Stomach (tissue), 9 donors: ENCODE results near the gene TLR5. TPM values are rescaled to one million over a fixed set of nuclear protein-coding genes. Genes with fewer than 3 reads are reported as not detected.
A peak's percentile ranks its signal among the peaks of the same experiment; 100 is the strongest.

Experiments
- DNase-seq, 2 donors: peaks; one replicate each; pipeline versions ENCODE4 v3.0.0 to v3.0.0-alpha.2; 2013 to 2019
- H3K27ac ChIP-seq, 5 donors: fragments of 200-600 bp in 4 of 5; sonication (generic) in 4 of 5; one replicate each; pipeline ENCODE4 v1.5.1; 2013 to 2019; ENCODE audit warnings: mild to moderate bottlenecking in 1 of 5, moderate library complexity in 1 of 5
- H3K27me3 ChIP-seq, 3 donors: fragments of 200-600 bp; sonication (generic); one replicate each; pipeline ENCODE4 v1.5.1; 2017 to 2019; ENCODE audit warnings: mixed run types in 1 of 3
- H3K36me3 ChIP-seq, 4 donors: fragments of 200-600 bp; sonication (generic); 1 replicate in 3 of 4; 2 replicates in 1 of 4; pipeline ENCODE4 v1.5.1; 2016 to 2019
- H3K4me1 ChIP-seq, 4 donors: fragments of 200-600 bp; sonication (generic); one replicate each; pipeline ENCODE4 v1.5.1; 2016 to 2019
- H3K4me3 ChIP-seq, 4 donors: fragments of 200-600 bp; sonication (generic) in 3 of 4; one replicate each; pipeline ENCODE4 v1.5.1; 2016 to 2019; ENCODE audit warnings: mild to moderate bottlenecking in 1 of 4
- H3K9me3 ChIP-seq, 4 donors: fragments of 200-600 bp; sonication (generic); one replicate each; pipeline ENCODE4 v1.5.1; 2016 to 2019
- CTCF ChIP-seq, 7 experiments: fragments of 450-650 bp in 4 of 7; fragments of 200-600 bp in 3 of 7; sonication (generic) in 3 of 7; IDR thresholded peaks; one replicate each; pipeline ENCODE4 v1.5.1; 2016 to 2019; ENCODE audit warnings: antibody characterized with exemption in 7 of 7, control low read depth in 2 of 7, mild to moderate bottlenecking in 1 of 7
- EP300 ChIP-seq: sonication (generic); formaldehyde crosslinking; IDR thresholded peaks from one replicate; pipeline ENCODE4 v1.6.1; 2017; ENCODE audit warnings: antibody characterized with exemption
- POLR2A ChIP-seq, 4 donors: fragments of 450-650 bp; IDR thresholded peaks; one replicate each; pipeline ENCODE4 v1.6.1; 2016; ENCODE audit warnings: antibody characterized with exemption in 4 of 4, control low read depth in 2 of 4, mild to moderate bottlenecking in 1 of 4, moderate library complexity in 1 of 4
- POLR2AphosphoS5 ChIP-seq, 3 donors: sonication (generic); formaldehyde crosslinking; IDR thresholded peaks; one replicate each; pipeline ENCODE4 v1.6.1; 2016; ENCODE audit warnings: antibody characterized with exemption in 3 of 3
- WGBS, 5 donors: extraction: QIAGEN DNeasy Blood & Tissue Kit in 3 of 5; methylation state at CpG; one replicate each; pipeline versions ENCODE4 v1.1.5 to v1.1.7; 2013 to 2018; 5-methylcytosine and 5-hydroxymethylcytosine counted together
- intact Hi-C: fragments of 100-400 bp; cut with DNase I; formaldehyde crosslinking; loops from one replicate; pipeline ENCODE4 v1.15.1; 2023; ENCODE audit warnings: low total_unique reads
- polyA plus RNA-seq, 3 donors: library from polyadenylated mRNA; stranded (reverse); fragments of 200-250 nt; gene quantifications; one replicate each; pipeline ENCODE4 v1.2.3, GENCODE V29; 2013
- total RNA-seq, 5 donors: library from RNA; depleted of rRNA; stranded (reverse); fragments of >200 nt; gene quantifications; one replicate each; pipeline versions ENCODE4 v1.1.0 to v1.2.3, GENCODE V29; 2014 to 2016
- donor health status: healthy with polysubstance abuse.
- donor health status: Bipolar disorder and iron deficiency.
- donor health status: healthy.

The TLR5 gene
- total and polyA plus RNA-seq, 8 donors, result 0.46 to 25.9 (median 4.0) TPM; not detected in 1

- no peak for DNase-seq
- H3K9me3 ChIP-seq, result no peaks in the 10 kb centered on the region
- H3K27ac ChIP-seq, result peak overlapping the region in 4 of 5 donors; percentile 70 to 85 (median 76)
- intact Hi-C loops, result loop anchor here (10.0 kb wide), 1 partner anchor 551 kb away; no protein-coding TSS in a partner anchor
- TF ChIP-seq POLR2AphosphoS5 (IDR thresholded peaks at IDR 0.05), result no peak
- no peak for TF ChIP-seq POLR2A (IDR thresholded peaks at IDR 0.05)
- peak in 2 of 7 experiments; percentile 95 to 96 for TF ChIP-seq CTCF (IDR thresholded peaks at IDR 0.05)
- TF ChIP-seq EP300, result no peak
- WGBS, 5 donors, result 31 to 37% (median 33%) methylated on average over 14 to 15 of the region's 15 CpGs
- H3K27me3 ChIP-seq, result no peaks in the 10 kb centered on the region
- H3K4me1 ChIP-seq, result peaks cover 7 to 64% (median 47%) of the 10 kb centered on the region in 4 donors
- H3K4me3 ChIP-seq, result peak overlapping the region; percentile 32 to 44 (median 38)
- H3K36me3 ChIP-seq, result peaks cover 0 to 13% (median 0%) of the 10 kb centered on the region in 4 donors
These were observed 9.7 kb downstream of the TLR5 start for GRCh38 chr1:223133306-223133823.

GRCh38 chr1:223129229-223129901 lies 13.7 kb downstream of the TLR5 start:
- intact Hi-C loops, result no loop called here
- H3K9me3 ChIP-seq, result no peaks in the 10 kb centered on the region
- 29 to 66% (median 34%) methylated on average over 10 to 37 of the region's 37 CpGs for WGBS, 5 donors
- peak overlapping the region in 3 of 4 donors; percentile 12 to 29 (median 25) for H3K4me3 ChIP-seq
- peaks cover 0 to 13% (median 0%) of the 10 kb centered on the region in 4 donors for H3K36me3 ChIP-seq
- H3K27me3 ChIP-seq, result no peaks in the 10 kb centered on the region
- peaks cover 0 to 25% (median 19%) of the 10 kb centered on the region in 4 donors for H3K4me1 ChIP-seq
- peak; percentile 72 to 88 for DNase-seq
- TF ChIP-seq EP300 (no peak), CTCF (IDR thresholded peaks at IDR 0.05) (peak in 5 of 7 experiments; percentile 41 to 84 (median 72))
- H3K27ac ChIP-seq, result no peak overlapping the region

GRCh38 chr1:223126741-223127140 lies 16.3 kb downstream of the TLR5 start:
- TF ChIP-seq CTCF (IDR thresholded peaks at IDR 0.05), result no peak
- Histone ChIP-seq H3K4me3 (no peak overlapping the region), H3K9me3 (no peaks in the 10 kb centered on the region), H3K4me1 (peaks cover 7 to 21% (median 12%) of the 10 kb centered on the region in 4 donors), H3K36me3 (peaks cover 0 to 12% (median 0%) of the 10 kb centered on the region in 4 donors), H3K27me3 (no peaks in the 10 kb centered on the region), H3K27ac (no peak overlapping the region)
- WGBS, 5 donors, result 100% methylated on average over 1 of the region's 1 CpG
- no peak for DNase-seq
- intact Hi-C loops, result no loop called here

- intact Hi-C loops, result no loop called here
- no peak for DNase-seq
- peaks cover 0 to 2% (median 0%) of the 10 kb centered on the region in 4 donors for H3K36me3 ChIP-seq
- H3K27me3 ChIP-seq, result no peaks in the 10 kb centered on the region
- peaks cover 7 to 21% (median 12%) of the 10 kb centered on the region in 4 donors for H3K4me1 ChIP-seq
- H3K4me3 ChIP-seq, result no peak overlapping the region
- no peaks in the 10 kb centered on the region for H3K9me3 ChIP-seq
- TF ChIP-seq EP300 (no peak), CTCF (IDR thresholded peaks at IDR 0.05) (no peak), POLR2AphosphoS5 (IDR thresholded peaks at IDR 0.05) (no peak), POLR2A (IDR thresholded peaks at IDR 0.05) (no peak)
- no peak overlapping the region for H3K27ac ChIP-seq
- WGBS, 5 donors, result 45 to 76% (median 67%) methylated on average over 2 of the region's 2 CpGs
These were observed 17.3 kb downstream of the TLR5 start for GRCh38 chr1:223125766-223126165.
